Activated CD4-positive, alpha-beta T cell treated with anti-CD3 and anti-CD28 coated beads, Interleukin-2, Interleukin-4, amounts not matched to agents 100 ng/mL and 50 ng/mL, durations not matched to agents 16 hours and 8 hours (primary cell): ENCODE data around the gene MCTP1.

Source experiments
- DNase-seq: peaks from one replicate; pipeline ENCODE4 v3.0.0-alpha.2; 2020; ENCODE audit warnings: low spot score

Gene MCTP1

GRCh38 chr5:95114305-95114704 lies 170.6 kb downstream of the MCTP1 start:
- no peak for DNase-seq

GRCh38 chr5:95113489-95113888 lies 171.4 kb downstream of the MCTP1 start:
- DNase-seq = no peak

- no peak for DNase-seq
Observed at GRCh38 chr5:95111141-95111540, 173.8 kb downstream of the MCTP1 start.

DNA sequence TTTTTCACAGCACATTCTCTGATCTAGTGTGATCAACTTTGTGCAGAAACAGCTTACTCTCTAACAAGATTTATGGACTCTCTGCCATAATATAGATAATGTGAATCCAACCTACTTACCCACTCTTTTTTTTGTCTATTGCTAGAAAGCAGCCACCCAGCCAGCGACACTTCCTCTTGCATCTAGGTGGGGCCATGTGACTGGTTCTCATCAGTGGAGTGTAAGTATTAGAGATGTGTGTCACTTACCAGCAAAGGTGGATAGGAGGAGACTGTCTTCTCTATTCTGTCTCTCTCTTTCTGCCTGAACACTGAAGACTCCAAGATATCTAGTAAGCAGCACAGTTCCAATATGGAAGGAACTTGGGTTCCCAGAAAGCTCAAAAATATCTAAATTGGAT lies 174.8 kb downstream of the MCTP1 start:
- DNase-seq = no peak

- DNase-seq = no peak
Observed at GRCh38 chr5:95107138-95107537, 177.8 kb downstream of the MCTP1 start.

DNA sequence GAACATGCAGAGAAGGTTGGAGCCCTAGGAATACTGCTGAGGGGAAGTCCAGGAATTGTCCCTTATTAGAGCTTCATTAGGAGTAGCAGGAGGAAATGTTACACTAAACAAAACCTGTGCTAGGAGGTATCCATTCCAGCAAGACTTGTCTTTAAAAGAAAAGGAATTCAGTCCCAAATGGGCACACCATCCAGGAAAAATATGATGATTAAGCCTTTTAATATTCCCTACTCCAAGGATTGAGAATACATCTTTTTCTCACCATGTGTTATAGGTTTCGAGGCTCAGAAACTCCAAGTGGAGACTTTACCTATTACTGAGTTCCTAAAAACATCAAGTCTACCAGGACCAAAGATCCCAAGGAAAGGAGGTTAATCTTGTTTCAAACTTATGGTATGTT lies 179.3 kb downstream of the MCTP1 start:
- no peak for DNase-seq

DNA sequence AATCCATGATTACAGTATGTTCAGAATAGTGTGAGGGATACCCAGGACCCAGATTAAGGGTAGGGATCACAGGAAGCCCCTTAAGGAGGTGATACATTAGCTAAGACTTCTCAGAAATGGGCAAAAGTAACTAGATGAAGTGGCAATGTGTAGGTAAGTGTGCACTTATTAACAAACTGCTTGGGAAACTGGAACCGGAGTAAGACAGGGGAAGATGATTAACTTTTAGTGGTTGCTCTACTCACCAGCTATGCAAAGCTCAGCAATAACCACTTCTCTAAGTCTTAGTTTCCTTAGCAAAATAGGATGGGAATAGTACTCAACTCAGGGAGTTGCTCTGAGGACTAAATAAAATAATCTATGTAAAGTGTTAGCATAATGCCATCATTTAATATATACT lies 182.2 kb downstream of the MCTP1 start:
- DNase-seq = no peak

GRCh38 chr5:95102080-95102479 lies 182.8 kb downstream of the MCTP1 start:
- no peak for DNase-seq

DNA sequence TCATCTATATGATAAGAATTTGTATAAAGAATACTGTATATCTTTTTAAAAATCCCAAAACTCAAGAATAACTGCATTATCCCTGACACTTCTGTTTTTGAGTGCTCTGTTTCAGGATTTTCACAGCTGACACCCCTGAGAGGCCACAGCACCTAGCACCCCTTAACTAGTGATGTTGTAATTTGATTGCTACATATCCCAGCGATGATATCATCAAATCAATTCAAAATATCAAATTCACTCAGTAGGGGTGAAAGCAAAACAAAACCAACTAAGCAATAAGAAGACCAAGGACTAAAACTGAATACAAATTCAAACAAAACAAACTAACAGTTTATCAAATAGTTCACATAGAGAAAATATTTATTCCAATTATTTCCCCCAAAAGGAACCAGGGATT lies 184.3 kb downstream of the MCTP1 start:
- no peak for DNase-seq

- DNase-seq = no peak
Observed at GRCh38 chr5:95098012-95098411, 186.9 kb downstream of the MCTP1 start.

- no peak for DNase-seq
Observed at GRCh38 chr5:95093211-95093610, 191.7 kb downstream of the MCTP1 start.

DNA sequence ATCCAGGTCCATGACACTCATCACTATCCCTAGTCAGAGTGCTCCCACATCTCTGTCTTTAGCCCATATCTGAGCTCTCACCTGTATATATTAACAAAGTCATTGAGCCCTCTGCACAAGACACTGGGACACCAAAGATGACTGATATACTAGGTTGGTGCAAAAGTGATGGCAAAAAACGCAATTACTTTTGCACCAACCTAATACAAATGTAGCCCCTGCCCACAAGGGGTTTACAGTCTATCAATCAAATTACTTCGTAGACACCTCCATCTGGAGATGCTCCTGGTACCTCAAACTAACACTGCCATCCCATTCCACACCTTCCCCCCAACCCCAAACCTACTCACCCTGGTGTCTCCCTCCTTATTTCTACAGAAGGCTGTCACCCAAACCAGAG lies 194.1 kb downstream of the MCTP1 start:
- no peak for DNase-seq

GRCh38 chr5:95087816-95088317 lies 197.0 kb downstream of the MCTP1 start:
- no peak for DNase-seq

- no peak for DNase-seq
Observed at GRCh38 chr5:95086927-95087815, 197.7 kb downstream of the MCTP1 start.

DNA sequence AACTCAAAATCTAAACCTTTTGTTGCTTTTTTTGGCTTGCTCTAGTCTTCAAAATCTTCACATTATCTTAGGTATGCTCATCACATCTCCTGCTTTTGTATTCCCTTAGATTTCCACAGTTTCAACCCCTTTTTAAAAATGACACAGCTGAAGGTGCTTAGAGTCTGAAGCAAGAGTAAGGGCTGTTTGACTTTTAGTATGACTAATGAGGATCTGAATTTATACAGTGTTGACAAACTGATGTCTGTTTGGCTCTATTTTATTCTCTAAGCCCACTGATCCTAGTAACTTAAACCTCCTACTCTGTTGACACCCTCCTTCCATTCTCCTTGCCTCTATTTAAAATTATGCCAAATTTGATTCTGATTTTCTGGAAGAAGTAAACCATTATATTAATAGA lies 200.1 kb downstream of the MCTP1 start:
- no peak for DNase-seq

GRCh38 chr5:95083606-95084005 lies 201.3 kb downstream of the MCTP1 start:
- DNase-seq = no peak

DNA sequence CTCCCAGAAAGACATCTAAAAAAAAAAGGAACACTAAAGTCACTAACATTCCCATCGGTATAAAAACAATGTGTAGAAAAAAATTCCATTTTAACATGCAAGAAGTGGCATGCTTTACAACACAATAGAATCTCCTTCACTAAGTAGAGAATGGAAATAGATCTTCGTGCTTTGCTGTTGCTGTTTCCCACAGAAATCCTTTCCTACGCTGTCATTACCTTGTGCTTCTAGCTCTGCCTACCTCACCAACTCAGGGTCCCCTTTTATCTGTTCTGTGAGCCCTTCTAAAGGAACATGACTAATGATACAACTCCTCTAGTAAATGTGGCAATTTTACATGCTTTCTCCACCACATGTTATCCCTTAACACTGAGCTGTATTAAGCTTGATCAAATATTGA lies 202.9 kb downstream of the MCTP1 start:
- no peak for DNase-seq

- peak; percentile 69 for DNase-seq
Observed at GRCh38 chr5:95081500-95081960, 203.4 kb downstream of the MCTP1 start.

- DNase-seq = no peak
Observed at GRCh38 chr5:95080441-95080840, 204.5 kb downstream of the MCTP1 start.

DNA sequence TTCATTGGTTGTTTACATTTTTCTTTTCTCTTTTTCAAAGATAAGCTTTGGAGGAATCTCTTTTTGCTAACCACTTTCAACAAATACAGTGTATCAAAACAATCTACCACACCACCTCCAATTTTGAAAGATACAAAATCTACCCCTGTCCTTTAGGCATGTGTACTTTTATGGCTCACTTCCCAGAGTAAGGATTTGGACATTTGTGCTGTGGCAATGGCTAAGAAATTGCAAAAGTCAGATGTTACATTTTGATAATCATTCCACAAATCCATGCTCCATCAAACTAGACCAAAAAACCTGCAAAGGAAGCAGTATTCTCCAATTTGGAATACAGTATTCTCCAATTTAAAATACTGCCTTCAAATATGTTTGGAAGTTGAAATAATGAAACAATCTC lies 204.9 kb downstream of the MCTP1 start:
- DNase-seq = no peak

DNA sequence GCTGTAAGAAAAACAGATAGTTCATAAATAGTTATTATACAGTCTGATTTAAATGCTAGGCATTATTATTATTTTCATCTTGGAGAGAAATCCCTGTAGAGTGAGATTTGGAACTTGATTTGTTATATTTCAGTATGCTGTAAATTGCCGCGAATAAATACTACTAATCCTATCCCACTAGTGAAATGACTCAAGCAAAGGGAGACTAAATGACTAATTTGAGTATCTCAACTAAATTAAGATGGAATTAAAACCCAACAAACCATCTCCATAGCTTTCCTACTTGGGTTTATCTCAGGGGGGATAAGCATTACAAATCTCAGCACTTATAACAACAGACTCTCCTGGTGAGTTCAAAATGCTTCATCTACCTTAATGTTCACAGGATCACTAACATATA lies 206.0 kb downstream of the MCTP1 start:
- DNase-seq = no peak

- DNase-seq = no peak
Observed at GRCh38 chr5:95076395-95077185, 208.3 kb downstream of the MCTP1 start.

- DNase-seq = no peak
Observed at GRCh38 chr5:95075111-95075510, 209.8 kb downstream of the MCTP1 start.
